ENCODE results near the gene CABLES2.

Gene CABLES2

GRCh38 chr20:62403331-62403730, 3.8 kb downstream of the CABLES2 start:
- no peak for DNase-seq

- DNase-seq, result peak in 1 of 2 experiments; percentile 63
Observed at GRCh38 chr20:62402456-62403150, 4.5 kb downstream of the CABLES2 start.

GRCh38 chr20:62401331-62401779, 5.7 kb downstream of the CABLES2 start:
- no peak for DNase-seq

- DNase-seq, result no peak
Observed at GRCh38 chr20:62400541-62400940, 6.5 kb downstream of the CABLES2 start.

GRCh38 chr20:62400021-62400420, 7.1 kb downstream of the CABLES2 start:
- DNase-seq, result peak; percentile 59 to 76

- no peak for DNase-seq
Observed at GRCh38 chr20:62398120-62398821, 8.8 kb downstream of the CABLES2 start.

- no peak for DNase-seq
Observed at GRCh38 chr20:62396367-62397239, 10.5 kb downstream of the CABLES2 start.

- no peak for DNase-seq
Observed at GRCh38 chr20:62395311-62396242, 11.5 kb downstream of the CABLES2 start.

GRCh38 chr20:62394248-62395245, 12.5 kb downstream of the CABLES2 start:
- no peak for DNase-seq

- DNase-seq, result no peak
Observed at GRCh38 chr20:62393830-62394229, 13.3 kb downstream of the CABLES2 start.

GRCh38 chr20:62393335-62393665, 13.8 kb downstream of the CABLES2 start:
- no peak for DNase-seq

GRCh38 chr20:62392621-62393334, 14.3 kb downstream of the CABLES2 start:
- DNase-seq, result no peak

- DNase-seq, result no peak
Observed at GRCh38 chr20:62392077-62392418, 15.0 kb downstream of the CABLES2 start.

- no peak for DNase-seq
Observed at GRCh38 chr20:62391165-62392076, 15.7 kb downstream of the CABLES2 start.

- DNase-seq, result no peak
Observed at GRCh38 chr20:62390317-62391164, 16.5 kb downstream of the CABLES2 start.

GRCh38 chr20:62389601-62390087, 17.4 kb downstream of the CABLES2 start:
- no peak for DNase-seq

- DNase-seq, result no peak
Observed at GRCh38 chr20:62388839-62389600, 18.1 kb downstream of the CABLES2 start.

Measured in NCI-H524 (cell line).